HFFc6 (cell line): ENCODE measurements around the gene GK. TPM values are rescaled to one million over a fixed set of nuclear protein-coding genes. Genes with fewer than 3 reads are reported as not detected.
"Not testable (repeated sequence)": the region's sequence is repeated elsewhere in the genome, so short reads cannot be mapped to it uniquely, and the experiment has no call there.

ENCODE experiments used
- DNase-seq: peaks from one replicate; pipeline ENCODE4 v3.0.0-alpha.2; 2018
- H3K27ac Mint-ChIP-seq: 2 replicates; pipeline ENCODE4 v1.8.0; 2020; ENCODE audit warnings: mild to moderate bottlenecking, mixed read lengths
- H3K27me3 Mint-ChIP-seq: 2 replicates; pipeline ENCODE4 v1.8.0; 2021; ENCODE audit warnings: mild to moderate bottlenecking, moderate library complexity, mixed read lengths; ENCODE audit not compliant: insufficient read depth
- H3K36me3 Mint-ChIP-seq: 2 replicates; pipeline ENCODE4 v1.8.0; 2021; ENCODE audit warnings: low read depth, mixed read lengths
- H3K4me1 Mint-ChIP-seq: 2 replicates; pipeline ENCODE4 v1.8.0; 2020; ENCODE audit warnings: low read depth, mixed read lengths
- H3K4me3 Mint-ChIP-seq: 2 replicates; pipeline ENCODE4 v1.8.0; 2020; ENCODE audit warnings: mild to moderate bottlenecking, moderate library complexity, mixed read lengths
- H3K9me3 Mint-ChIP-seq: 2 replicates; pipeline ENCODE4 v1.8.0; 2020; ENCODE audit warnings: mild to moderate bottlenecking, mixed read lengths
- total RNA-seq, 6 experiments: library from RNA; stranded (reverse); fragmentation: NEBNext Ultra II Directional; extraction: Animal tissue kit (Norgen Biotek cat#: 25700); gene quantifications; 2 replicates in 1 of 6; 3 replicates in 5 of 6; pipeline ENCODE4 v1.2.3, GENCODE V29; 2021
- TF ChIP-seq, protein P1 (sequence below): fragments of 200-600 bp; sonication (generic); IDR thresholded peaks from 2 replicates; pipeline ENCODE4 v1.5.0; 2021; ENCODE audit warnings: antibody characterized with exemption, mild to moderate bottlenecking

The GK gene
- total RNA-seq, 6 experiments from 2014 or later = 5.2 to 8.7 (median 7.9) TPM

- H3K9me3 Mint-ChIP-seq = no peaks in the 10 kb centered on the region
- DNase-seq = no peak
- no peak overlapping the region for H3K4me3 Mint-ChIP-seq
- TF ChIP-seq, protein P1, sequence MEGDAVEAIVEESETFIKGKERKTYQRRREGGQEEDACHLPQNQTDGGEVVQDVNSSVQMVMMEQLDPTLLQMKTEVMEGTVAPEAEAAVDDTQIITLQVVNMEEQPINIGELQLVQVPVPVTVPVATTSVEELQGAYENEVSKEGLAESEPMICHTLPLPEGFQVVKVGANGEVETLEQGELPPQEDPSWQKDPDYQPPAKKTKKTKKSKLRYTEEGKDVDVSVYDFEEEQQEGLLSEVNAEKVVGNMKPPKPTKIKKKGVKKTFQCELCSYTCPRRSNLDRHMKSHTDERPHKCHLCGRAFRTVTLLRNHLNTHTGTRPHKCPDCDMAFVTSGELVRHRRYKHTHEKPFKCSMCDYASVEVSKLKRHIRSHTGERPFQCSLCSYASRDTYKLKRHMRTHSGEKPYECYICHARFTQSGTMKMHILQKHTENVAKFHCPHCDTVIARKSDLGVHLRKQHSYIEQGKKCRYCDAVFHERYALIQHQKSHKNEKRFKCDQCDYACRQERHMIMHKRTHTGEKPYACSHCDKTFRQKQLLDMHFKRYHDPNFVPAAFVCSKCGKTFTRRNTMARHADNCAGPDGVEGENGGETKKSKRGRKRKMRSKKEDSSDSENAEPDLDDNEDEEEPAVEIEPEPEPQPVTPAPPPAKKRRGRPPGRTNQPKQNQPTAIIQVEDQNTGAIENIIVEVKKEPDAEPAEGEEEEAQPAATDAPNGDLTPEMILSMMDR = no peak
- H3K4me1 Mint-ChIP-seq = peaks cover 8% of the 10 kb centered on the region
- no peak overlapping the region for H3K27ac Mint-ChIP-seq
- H3K27me3 Mint-ChIP-seq = no peaks in the 10 kb centered on the region
- H3K36me3 Mint-ChIP-seq = no peaks in the 10 kb centered on the region
These were observed 10.6 kb upstream of the GK start for GRCh38 chrX:30642642-30643041.

GRCh38 chrX:30643313-30643821 lies 9.9 kb upstream of the GK start:
- peaks cover 8% of the 10 kb centered on the region for H3K4me1 Mint-ChIP-seq
- no peak overlapping the region for H3K4me3 Mint-ChIP-seq
- TF ChIP-seq, protein P1 = no peak
- DNase-seq = peak; percentile 32
- peak overlapping the region; percentile 67; the same call in 1 of the 2 replicates for H3K27ac Mint-ChIP-seq
- no peaks in the 10 kb centered on the region for H3K9me3 Mint-ChIP-seq
- no peaks in the 10 kb centered on the region for H3K27me3 Mint-ChIP-seq
- no peaks in the 10 kb centered on the region for H3K36me3 Mint-ChIP-seq

DNA sequence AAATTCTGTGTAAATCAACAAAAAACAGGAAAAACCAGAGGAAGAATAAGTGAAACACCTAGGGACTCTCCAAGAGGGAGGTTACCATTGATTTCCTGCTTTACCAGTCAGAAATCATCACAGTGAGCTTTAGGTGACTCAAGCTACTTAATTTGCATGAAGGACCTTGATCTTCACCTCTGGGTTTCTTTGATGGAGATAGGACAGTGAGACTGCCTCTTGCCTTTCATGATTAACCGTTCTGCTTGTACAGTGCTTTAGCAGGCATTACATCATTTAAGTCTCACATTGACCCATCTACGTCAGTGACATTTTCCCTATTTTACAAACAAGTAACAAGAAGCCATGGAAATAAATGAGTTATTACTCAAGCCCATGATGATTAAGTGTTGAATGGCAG lies 3.4 kb upstream of the GK start:
- Mint-ChIP-seq H3K36me3 (no peaks in the 10 kb centered on the region), H3K27me3 (no peaks in the 10 kb centered on the region), H3K9me3 (no peaks in the 10 kb centered on the region), H3K27ac (no peak overlapping the region), H3K4me3 (no peak overlapping the region), H3K4me1 (peaks cover 26% of the 10 kb centered on the region)
- no peak for DNase-seq
- TF ChIP-seq, protein P1 = no peak

DNA sequence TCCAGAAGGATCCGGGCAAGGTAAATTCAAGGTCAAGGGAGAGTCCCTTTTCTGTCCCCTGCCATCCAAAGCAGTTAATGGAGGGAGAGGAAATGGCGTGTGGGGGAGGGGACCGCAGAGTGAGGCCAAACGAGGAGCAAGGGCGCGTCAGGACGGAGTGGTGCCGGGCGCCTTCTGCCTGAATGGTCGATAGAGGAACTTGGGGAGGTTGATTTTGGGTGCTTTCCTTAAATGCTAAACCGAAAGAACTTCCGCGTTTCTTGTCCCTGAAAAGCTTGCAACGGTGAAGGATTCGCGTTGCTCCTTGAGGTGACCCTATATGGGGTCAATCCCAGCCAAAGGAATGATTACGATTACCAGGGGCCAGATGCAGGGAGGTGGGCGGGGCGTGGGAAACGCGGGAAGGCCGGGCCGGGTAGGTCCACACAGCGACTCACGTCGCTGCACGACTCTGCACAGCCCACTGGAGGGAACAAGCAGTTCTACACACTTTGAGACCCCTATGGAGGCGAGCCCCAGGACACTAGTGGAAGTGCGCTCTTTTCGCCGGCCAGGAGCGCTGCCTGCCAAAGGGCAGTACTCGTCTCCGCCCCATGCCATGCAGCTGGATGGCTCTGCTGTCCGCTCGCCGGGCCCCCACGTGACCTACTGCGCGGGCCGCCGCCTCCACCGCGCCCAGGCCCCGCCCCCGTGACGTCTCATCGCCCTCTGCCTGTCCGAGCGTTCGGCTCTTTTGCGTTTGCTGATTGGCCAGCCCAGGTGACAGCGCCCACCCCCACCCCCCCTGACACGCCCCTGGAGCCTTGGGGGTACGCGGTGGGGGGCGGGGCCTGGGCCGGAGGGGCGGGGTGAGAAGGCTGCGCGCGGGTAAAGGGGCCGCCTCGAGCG lies 452 bp upstream of the GK start:
- TF ChIP-seq, protein P1 = no peak
- H3K4me1 Mint-ChIP-seq = peaks cover 36% of the 10 kb centered on the region
- H3K36me3 Mint-ChIP-seq = no peaks in the 10 kb centered on the region
- peak overlapping the region; percentile 86 for H3K27ac Mint-ChIP-seq
- H3K9me3 Mint-ChIP-seq = no peaks in the 10 kb centered on the region
- DNase-seq = peak; percentile 88
- H3K27me3 Mint-ChIP-seq = no peaks in the 10 kb centered on the region; the same call in 1 of the 2 replicates
- H3K4me3 Mint-ChIP-seq = peak overlapping the region; percentile 90

DNA sequence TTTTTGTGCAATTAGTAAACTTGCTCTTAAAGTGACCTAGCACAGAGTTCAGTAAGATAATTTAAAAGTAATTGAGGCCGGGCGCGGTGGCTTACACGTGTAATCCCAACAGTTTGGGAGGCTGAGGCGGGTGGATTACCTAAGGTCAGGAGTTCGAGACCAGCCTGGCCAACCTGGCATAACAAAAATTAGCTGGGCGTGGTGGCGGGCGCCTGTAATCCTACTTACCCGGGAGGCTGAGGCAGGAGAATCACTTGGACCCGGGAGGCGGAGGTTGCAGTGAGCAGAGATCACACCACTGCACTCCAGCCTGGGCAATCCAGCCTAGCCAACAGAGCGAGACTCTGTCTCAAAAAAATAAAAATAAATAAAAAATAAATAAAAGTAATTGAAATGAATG lies 1.2 kb downstream of the GK start:
- not testable (repeated sequence) for DNase-seq, H3K36me3 Mint-ChIP-seq, H3K27me3 Mint-ChIP-seq, H3K9me3 Mint-ChIP-seq
- H3K27ac Mint-ChIP-seq = peak overlapping the region; percentile 86; the same call in 1 of the 2 replicates
- H3K4me1 Mint-ChIP-seq = peaks cover 43% of the 10 kb centered on the region
- peak overlapping the region; percentile 90 for H3K4me3 Mint-ChIP-seq
